HG03135 (cell line): ENCODE measurements around the gene IGFL1.
"Not testable (repeated sequence)": the region's sequence is repeated elsewhere in the genome, so short reads cannot be mapped to it uniquely, and the experiment has no call there.

Source experiments
- ATAC-seq: cut with Tn5 transposase; IDR thresholded peaks from one replicate; pipeline ENCODE4 v1.9.1; 2021; ENCODE audit warnings: mild to moderate bottlenecking, moderate library complexity; ENCODE audit not compliant: unreplicated experiment

IGFL1 gene

GRCh38 chr19:46264801-46265200 is 35.3 kb downstream of the IGFL1 start:
- not testable (repeated sequence) for ATAC-seq

- peak; percentile 51 for ATAC-seq
Observed at GRCh38 chr19:46265217-46265828, 35.8 kb downstream of the IGFL1 start.

GRCh38 chr19:46269101-46269500 is 39.6 kb downstream of the IGFL1 start:
- no peak for ATAC-seq

GRCh38 chr19:46270521-46271256 is 41.1 kb downstream of the IGFL1 start:
- no peak for ATAC-seq

GRCh38 chr19:46271481-46272197 is 42.1 kb downstream of the IGFL1 start:
- ATAC-seq = no peak

GRCh38 chr19:46273931-46274330 is 44.4 kb downstream of the IGFL1 start:
- ATAC-seq = not testable (repeated sequence)

GRCh38 chr19:46279177-46279576 is 49.6 kb downstream of the IGFL1 start:
- no peak for ATAC-seq
